HUES64 (cell line): ENCODE results near the gene PIGT.

Experiments
- H3K27ac ChIP-seq: 2 replicates; pipeline ENCODE4 v1.7.0; 2013; ENCODE audit warnings: low read depth, low read length, inconsistent platforms
- H3K27me3 ChIP-seq: 2 replicates; pipeline ENCODE4 v1.6.1; 2013; ENCODE audit warnings: mild to moderate bottlenecking, low read length; ENCODE audit not compliant: insufficient read depth
- H3K36me3 ChIP-seq: 2 replicates; pipeline ENCODE4 v1.6.1; 2013; ENCODE audit warnings: mild to moderate bottlenecking, low read length; ENCODE audit not compliant: insufficient read depth
- H3K4me1 ChIP-seq: 2 replicates; pipeline ENCODE4 v1.6.1; 2013; ENCODE audit warnings: mild to moderate bottlenecking, low read length, moderate library complexity; ENCODE audit not compliant: insufficient read depth
- H3K4me3 ChIP-seq: 2 replicates; pipeline ENCODE4 v1.5.1; 2013; ENCODE audit warnings: mild to moderate bottlenecking, low read length, moderate library complexity
- H3K9ac ChIP-seq: 2 replicates; pipeline ENCODE4 v1.6.1; 2013; ENCODE audit warnings: mild to moderate bottlenecking, low read depth, low read length
- H3K9me3 ChIP-seq: 2 replicates; pipeline ENCODE4 v1.6.1; 2013; ENCODE audit warnings: low read depth, low read length; ENCODE audit not compliant: insufficient read depth
- WGBS: fragments of 150-250, 120-280 bp; methylation state at CpG from one replicate; pipeline ENCODE4 v1.1.7; 2013; ENCODE audit warnings: missing lambda C conversion rate; 5-methylcytosine and 5-hydroxymethylcytosine counted together

PIGT gene

GRCh38 chr20:45412653-45413052, 3.3 kb upstream of the PIGT start:
- peaks cover 30% of the 10 kb centered on the region for H3K36me3 ChIP-seq
- peaks cover 8% of the 10 kb centered on the region for H3K4me1 ChIP-seq
- H3K27ac ChIP-seq = no peak overlapping the region
- 91% methylated on average over 5 of the region's 5 CpGs for WGBS
- H3K4me3 ChIP-seq = no peak overlapping the region
- H3K27me3 ChIP-seq = peaks cover 3% of the 10 kb centered on the region; the same call in 1 of the 2 replicates
- H3K9me3 ChIP-seq = no peaks in the 10 kb centered on the region
- H3K9ac ChIP-seq = no peak overlapping the region

- H3K4me3 ChIP-seq = no peak overlapping the region
- peaks cover 32% of the 10 kb centered on the region for H3K36me3 ChIP-seq
- H3K27ac ChIP-seq = no peak overlapping the region
- 82% methylated on average over 3 of the region's 3 CpGs for WGBS
- H3K9ac ChIP-seq = no peak overlapping the region
- no peaks in the 10 kb centered on the region for H3K9me3 ChIP-seq
- H3K27me3 ChIP-seq = no peaks in the 10 kb centered on the region
- peaks cover 4% of the 10 kb centered on the region; the same call in 1 of the 2 replicates for H3K4me1 ChIP-seq
Observed at GRCh38 chr20:45413479-45413878, 2.5 kb upstream of the PIGT start.

DNA sequence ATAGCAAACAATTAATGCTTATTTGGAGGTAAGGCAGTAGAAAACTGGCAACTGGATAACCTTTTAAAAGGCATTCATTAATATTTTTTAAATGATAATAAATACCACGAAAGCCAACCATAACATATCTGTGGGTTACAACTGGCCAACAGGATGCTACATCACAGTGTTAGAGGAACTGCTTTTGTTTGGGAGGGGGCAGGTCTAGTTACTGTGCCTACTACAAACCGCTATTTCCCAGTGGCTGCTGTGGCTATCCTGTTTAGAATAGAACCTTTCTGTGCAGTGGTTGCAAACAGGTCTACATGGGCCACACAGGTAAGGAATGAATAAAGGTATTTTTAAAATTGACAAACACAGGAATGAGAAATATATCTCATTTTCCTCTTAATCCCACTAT, 976 bp downstream of the PIGT start:
- WGBS = 87% methylated on average over 1 of the region's 2 CpGs
- peaks cover 4% of the 10 kb centered on the region; the same call in 1 of the 2 replicates for H3K4me1 ChIP-seq
- H3K36me3 ChIP-seq = peaks cover 38% of the 10 kb centered on the region
- H3K9me3 ChIP-seq = no peaks in the 10 kb centered on the region
- peak overlapping the region; percentile 83 for H3K4me3 ChIP-seq
- no peaks in the 10 kb centered on the region for H3K27me3 ChIP-seq
- peak overlapping the region; percentile 86; the same call in 1 of the 2 replicates for H3K9ac ChIP-seq
- H3K27ac ChIP-seq = no peak overlapping the region

- no peak overlapping the region for H3K9ac ChIP-seq
- no peaks in the 10 kb centered on the region for H3K27me3 ChIP-seq
- H3K36me3 ChIP-seq = peaks cover 59% of the 10 kb centered on the region
- no peaks in the 10 kb centered on the region for H3K9me3 ChIP-seq
- WGBS = 93% methylated on average over 17 of the region's 17 CpGs
- H3K4me3 ChIP-seq = no peak overlapping the region
- H3K4me1 ChIP-seq = peaks cover 4% of the 10 kb centered on the region; the same call in 1 of the 2 replicates
- H3K27ac ChIP-seq = no peak overlapping the region
Observed at GRCh38 chr20:45419188-45420091, 3.5 kb downstream of the PIGT start.

DNA sequence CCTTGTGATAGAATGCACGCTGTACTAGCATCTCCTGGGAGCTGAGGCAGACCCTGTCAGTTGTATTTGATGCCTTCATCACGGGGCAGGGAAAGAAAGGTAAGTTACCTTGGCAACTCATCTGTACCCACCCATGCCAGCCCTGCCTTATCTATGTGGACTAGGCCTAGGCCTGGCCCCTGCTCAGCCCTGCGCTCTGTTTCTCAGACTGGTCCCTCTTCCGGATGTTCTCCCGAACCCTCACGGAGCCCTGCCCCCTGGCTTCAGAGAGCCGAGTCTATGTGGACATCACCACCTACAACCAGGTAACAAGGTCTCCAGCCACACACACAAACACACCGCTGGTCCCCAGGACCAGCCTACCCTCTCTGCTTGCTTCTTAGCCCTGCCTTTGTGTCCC, 4.2 kb downstream of the PIGT start:
- Histone ChIP-seq H3K27ac (no peak overlapping the region), H3K36me3 (peaks cover 64% of the 10 kb centered on the region), H3K9ac (no peak overlapping the region), H3K4me3 (no peak overlapping the region), H3K27me3 (no peaks in the 10 kb centered on the region), H3K4me1 (peaks cover 4% of the 10 kb centered on the region; the same call in 1 of the 2 replicates), H3K9me3 (no peaks in the 10 kb centered on the region)
- 95% methylated on average over 8 of the region's 8 CpGs for WGBS

DNA sequence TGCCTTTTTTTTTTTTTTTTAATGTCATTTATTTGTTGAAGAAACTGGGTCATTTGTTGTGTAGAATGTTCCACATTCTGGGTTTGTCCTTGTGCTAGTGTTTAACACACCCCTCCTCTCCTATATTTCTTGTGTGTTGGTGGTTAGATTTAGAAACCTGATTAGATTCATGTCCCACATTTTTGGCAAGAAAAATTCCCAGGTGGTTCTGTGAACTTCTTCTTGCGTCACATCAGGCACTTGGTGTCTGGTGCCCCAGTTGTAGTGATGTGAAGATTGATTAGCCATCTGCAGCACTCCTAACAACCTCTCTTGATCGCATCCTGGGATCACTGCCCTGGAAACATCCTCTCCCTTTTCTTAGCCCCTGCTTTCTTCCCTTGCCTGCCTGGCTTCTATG, 7.8 kb downstream of the PIGT start:
- Histone ChIP-seq H3K9ac (no peak overlapping the region), H3K4me1 (no peaks in the 10 kb centered on the region), H3K4me3 (no peak overlapping the region), H3K27me3 (no peaks in the 10 kb centered on the region), H3K27ac (no peak overlapping the region), H3K9me3 (no peaks in the 10 kb centered on the region), H3K36me3 (peaks cover 67% of the 10 kb centered on the region)
- 87% methylated on average over 2 of the region's 2 CpGs for WGBS

DNA sequence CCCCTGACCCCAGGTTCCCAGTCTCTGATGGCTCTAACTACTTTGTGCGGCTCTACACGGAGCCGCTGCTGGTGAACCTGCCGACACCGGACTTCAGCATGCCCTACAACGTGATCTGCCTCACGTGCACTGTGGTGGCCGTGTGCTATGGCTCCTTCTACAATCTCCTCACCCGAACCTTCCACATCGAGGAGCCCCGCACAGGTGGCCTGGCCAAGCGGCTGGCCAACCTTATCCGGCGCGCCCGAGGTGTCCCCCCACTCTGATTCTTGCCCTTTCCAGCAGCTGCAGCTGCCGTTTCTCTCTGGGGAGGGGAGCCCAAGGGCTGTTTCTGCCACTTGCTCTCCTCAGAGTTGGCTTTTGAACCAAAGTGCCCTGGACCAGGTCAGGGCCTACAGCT, 9.6 kb downstream of the PIGT start:
- Histone ChIP-seq H3K9ac (no peak overlapping the region), H3K27me3 (no peaks in the 10 kb centered on the region), H3K27ac (no peak overlapping the region), H3K36me3 (peaks cover 53% of the 10 kb centered on the region), H3K4me1 (no peaks in the 10 kb centered on the region), H3K9me3 (no peaks in the 10 kb centered on the region), H3K4me3 (no peak overlapping the region)
- WGBS = 97% methylated on average over 17 of the region's 17 CpGs

DNA sequence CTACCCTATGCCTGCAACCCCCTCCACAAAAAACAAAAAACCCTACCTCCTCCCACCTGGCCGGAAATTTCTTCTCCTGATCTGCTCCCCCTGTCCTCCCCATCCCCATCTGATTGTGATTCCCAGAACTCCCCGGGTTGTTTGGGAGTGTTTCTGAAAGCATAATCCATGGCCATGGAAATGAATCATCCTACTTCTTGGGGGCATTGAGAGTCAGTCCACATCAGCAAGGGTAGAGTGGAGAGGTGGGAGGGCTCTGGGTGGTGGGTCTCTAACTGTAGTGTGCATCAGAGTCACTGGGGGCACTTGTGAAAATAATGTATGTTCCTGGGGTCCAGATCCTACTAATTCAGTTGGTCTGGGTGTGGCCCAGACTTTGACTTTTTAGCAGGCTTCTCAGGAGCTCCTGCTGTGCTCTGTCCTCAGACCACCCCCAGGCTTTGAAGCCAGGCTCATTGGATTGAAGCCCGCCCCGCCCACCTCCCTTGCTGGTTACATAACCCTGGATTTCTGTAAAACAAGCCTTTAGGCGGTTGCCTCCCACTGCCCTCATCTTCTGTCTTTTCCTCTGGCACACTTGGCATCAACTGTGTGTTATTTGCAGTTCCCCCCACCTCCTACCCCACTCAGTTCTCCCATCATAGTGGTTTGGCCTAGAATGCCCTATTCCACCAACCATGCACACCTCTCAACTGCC, 10.5 kb downstream of the PIGT start:
- Histone ChIP-seq H3K27me3 (no peaks in the 10 kb centered on the region), H3K27ac (no peak overlapping the region), H3K9me3 (no peaks in the 10 kb centered on the region), H3K4me3 (no peak overlapping the region), H3K36me3 (peaks cover 44% of the 10 kb centered on the region), H3K4me1 (no peaks in the 10 kb centered on the region), H3K9ac (no peak overlapping the region)
- WGBS = 81% methylated on average over 5 of the region's 5 CpGs

DNA sequence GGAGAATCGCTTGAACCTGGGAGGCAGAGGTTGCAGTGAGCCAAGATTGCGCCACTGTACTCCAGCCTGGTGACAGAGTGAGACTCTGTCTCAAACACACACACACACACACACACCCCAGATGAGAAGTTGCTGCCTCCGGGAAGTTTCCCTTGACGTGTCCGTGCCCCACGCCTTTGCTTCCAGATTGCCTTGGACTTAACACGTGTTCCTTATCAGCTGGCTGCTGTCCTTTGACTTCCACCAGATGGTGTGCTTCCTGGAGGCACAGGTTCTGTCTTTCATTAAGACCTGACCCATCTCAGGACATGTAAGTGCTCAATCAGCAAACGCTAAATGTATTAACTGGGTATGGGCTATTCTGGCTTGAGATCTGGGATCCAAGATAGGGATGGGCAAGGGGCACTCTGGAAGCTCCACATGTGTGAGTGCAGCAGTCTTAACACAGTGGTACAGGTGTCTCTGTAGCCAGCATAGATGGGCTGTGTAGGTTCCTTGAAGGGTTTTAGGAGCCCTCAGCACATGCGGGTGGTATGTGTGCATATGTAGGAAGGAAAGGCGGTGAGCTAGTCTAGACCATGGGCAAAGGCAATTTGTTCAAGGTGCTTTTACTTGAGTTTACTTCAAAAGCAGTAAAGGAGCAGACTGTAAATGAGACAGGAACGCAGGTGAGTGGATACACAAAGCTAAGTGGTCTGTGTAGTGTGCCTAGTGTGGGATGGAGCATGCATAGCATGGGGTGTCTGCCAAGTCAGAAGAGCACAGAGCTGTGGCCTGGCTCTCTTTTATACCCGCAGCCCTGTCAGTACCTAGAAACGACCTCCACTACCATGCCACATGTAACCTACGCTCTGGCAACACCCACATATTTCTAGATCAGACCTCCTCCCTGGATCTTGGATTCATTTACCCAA, 11.6 kb downstream of the PIGT start:
- 89% methylated on average over 14 of the region's 14 CpGs for WGBS
- no peaks in the 10 kb centered on the region for H3K9me3 ChIP-seq
- no peaks in the 10 kb centered on the region for H3K27me3 ChIP-seq
- peaks cover 34% of the 10 kb centered on the region for H3K36me3 ChIP-seq
- H3K4me1 ChIP-seq = no peaks in the 10 kb centered on the region
- H3K4me3 ChIP-seq = no peak overlapping the region
- no peak overlapping the region for H3K27ac ChIP-seq
- H3K9ac ChIP-seq = no peak overlapping the region

- Histone ChIP-seq H3K27ac (no peak overlapping the region), H3K4me1 (no peaks in the 10 kb centered on the region), H3K36me3 (peaks cover 17% of the 10 kb centered on the region), H3K27me3 (no peaks in the 10 kb centered on the region), H3K9ac (no peak overlapping the region), H3K4me3 (no peak overlapping the region), H3K9me3 (no peaks in the 10 kb centered on the region)
- 83% methylated on average over 2 of the region's 2 CpGs for WGBS
Observed at GRCh38 chr20:45429618-45430017, 13.7 kb downstream of the PIGT start.
